Activated CD8-positive, alpha-beta T cell treated with anti-CD3 and anti-CD28 coated beads for 36 hours (primary cell): ENCODE data around the gene WNT9A. TPM values are rescaled to one million over a fixed set of nuclear protein-coding genes. Genes with fewer than 3 reads are reported as not detected.

ENCODE experiments used
- ATAC-seq: fragments of 200-7000 bp; cut with Tn5 transposase; one replicate; pipeline ENCODE4 v1.10.0; 2021; ENCODE audit warnings: mild to moderate bottlenecking, moderate library complexity
- CTCF ChIA-PET: fragments of 350-600 bp; sonication (Branson Sonifier 250); formaldehyde crosslinking; loops from one replicate; lab custom pipeline; 2021; ENCODE audit warnings: antibody characterized with exemption; lab: Charles Lee
- POLR2A ChIA-PET: fragments of 350-600 bp; sonication (Branson Sonifier 250); formaldehyde crosslinking; loops from one replicate; lab custom pipeline; 2021; ENCODE audit warnings: antibody characterized with exemption; lab: Charles Lee
- DNase-seq: peaks from one replicate; pipeline ENCODE4 v3.0.0-alpha.2; 2020
- H3K27ac Mint-ChIP-seq: one replicate; pipeline ENCODE4 v1.8.0; 2021; ENCODE audit warnings: mild to moderate bottlenecking, mixed read lengths
- H3K27me3 Mint-ChIP-seq: one replicate; pipeline ENCODE4 v1.8.0; 2021; ENCODE audit warnings: mixed read lengths
- H3K36me3 Mint-ChIP-seq: one replicate; pipeline ENCODE4 v1.8.0; 2021; ENCODE audit warnings: low read depth, mixed read lengths
- H3K4me1 Mint-ChIP-seq: one replicate; pipeline ENCODE4 v1.8.0; 2021; ENCODE audit warnings: low read depth, mixed read lengths
- H3K4me3 Mint-ChIP-seq: one replicate; pipeline ENCODE4 v1.8.0; 2021; ENCODE audit warnings: mild to moderate bottlenecking, moderate library complexity, mixed read lengths
- H3K9me3 Mint-ChIP-seq: one replicate; pipeline ENCODE4 v1.8.0; 2021; ENCODE audit warnings: mixed read lengths
- CTCF ChIP-seq: fragments of 200-600 bp; IDR thresholded peaks from one replicate; pipeline ENCODE4 v1.8.0; 2022; ENCODE audit warnings: antibody characterized with exemption, mild to moderate bottlenecking
- intact Hi-C: fragments of 100-400 bp; cut with micrococcal nuclease; formaldehyde crosslinking; loops from one replicate; pipeline ENCODE4 v1.10.0; 2022
- total RNA-seq, 2 experiments: library from RNA; stranded (reverse); gene quantifications; one replicate each; pipeline ENCODE4 v1.2.3, GENCODE V29; 2021

Gene WNT9A
- total RNA-seq, 2 experiments from 2014 or later = not detected

- POLR2A ChIA-PET = no interaction called here
- TF ChIP-seq CTCF = no peak
- no peaks in the 10 kb centered on the region for H3K9me3 Mint-ChIP-seq
- ATAC-seq (no peak), DNase-seq (no peak)
- no peak overlapping the region for H3K27ac Mint-ChIP-seq
- CTCF ChIA-PET = no interaction called here
- H3K4me1 Mint-ChIP-seq = peaks cover 2% of the 10 kb centered on the region
- no peaks in the 10 kb centered on the region for H3K27me3 Mint-ChIP-seq
- intact Hi-C loops = no loop called here
- no peaks in the 10 kb centered on the region for H3K36me3 Mint-ChIP-seq
- H3K4me3 Mint-ChIP-seq = no peak overlapping the region
Observed at GRCh38 chr1:227905573-227906487, 41.9 kb downstream of the WNT9A start.

DNA sequence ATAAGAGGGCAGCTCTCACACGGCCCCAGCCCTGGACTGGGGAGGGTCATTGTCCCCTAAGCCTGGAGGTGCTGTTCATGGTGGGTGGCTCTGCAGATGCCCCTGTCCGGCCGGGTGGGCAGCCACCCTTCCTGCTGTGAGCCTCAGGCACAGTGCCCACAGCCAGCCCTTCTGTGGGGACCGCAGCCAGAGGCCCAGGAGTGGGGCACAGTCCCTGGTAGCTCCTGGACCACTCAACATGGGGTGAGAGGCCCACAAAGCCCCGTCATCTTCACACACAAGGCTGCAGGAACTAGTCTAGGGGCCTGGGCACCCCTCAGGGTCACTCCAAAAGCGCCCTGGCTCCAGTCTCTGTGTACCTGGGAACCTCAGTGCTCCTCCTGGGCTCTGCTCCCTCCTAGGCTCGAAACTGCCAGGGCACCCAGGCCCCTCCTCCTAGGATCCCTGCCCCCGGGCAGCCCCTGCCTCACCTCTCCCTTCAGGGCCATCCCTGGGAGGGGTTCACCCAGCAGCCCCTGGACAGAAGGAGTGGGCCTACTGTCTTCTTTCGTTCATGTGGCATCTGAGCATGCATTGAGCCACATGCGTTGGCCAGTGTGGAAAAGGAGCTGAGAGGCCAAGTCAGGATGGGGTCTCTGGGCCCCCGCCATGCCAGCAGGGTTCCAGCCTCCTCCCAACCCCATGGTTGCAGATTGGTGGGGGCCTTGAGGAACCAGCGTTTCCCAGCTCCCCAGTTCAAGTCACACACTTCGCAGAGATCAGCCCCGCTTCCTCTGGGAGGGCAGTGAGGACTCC is 43.0 kb downstream of the WNT9A start:
- no peaks in the 10 kb centered on the region for H3K27me3 Mint-ChIP-seq
- TF ChIP-seq CTCF = no peak
- peaks cover 2% of the 10 kb centered on the region for H3K4me1 Mint-ChIP-seq
- no peak overlapping the region for H3K27ac Mint-ChIP-seq
- intact Hi-C loops = no loop called here
- no peak for DNase-seq
- ChIA-PET CTCF (no interaction called here), POLR2A (no interaction called here)
- no peak overlapping the region for H3K4me3 Mint-ChIP-seq
- H3K9me3 Mint-ChIP-seq = no peaks in the 10 kb centered on the region
- ATAC-seq = no peak
- H3K36me3 Mint-ChIP-seq = no peaks in the 10 kb centered on the region

- Mint-ChIP-seq H3K27ac (no peak overlapping the region), H3K27me3 (no peaks in the 10 kb centered on the region), H3K4me1 (peaks cover 2% of the 10 kb centered on the region), H3K4me3 (no peak overlapping the region), H3K36me3 (no peaks in the 10 kb centered on the region), H3K9me3 (no peaks in the 10 kb centered on the region)
- intact Hi-C loops = no loop called here
- no peak for TF ChIP-seq CTCF
- ChIA-PET CTCF (no interaction called here), POLR2A (no interaction called here)
- DNase-seq (no peak), ATAC-seq (no peak)
Observed at GRCh38 chr1:227903614-227904501, 43.9 kb downstream of the WNT9A start.

- POLR2A ChIA-PET = no interaction called here
- intact Hi-C loops = no loop called here
- H3K36me3 Mint-ChIP-seq = no peaks in the 10 kb centered on the region
- H3K27me3 Mint-ChIP-seq = no peaks in the 10 kb centered on the region
- H3K4me3 Mint-ChIP-seq = no peak overlapping the region
- no peak for TF ChIP-seq CTCF
- no peak overlapping the region for H3K27ac Mint-ChIP-seq
- CTCF ChIA-PET = no interaction called here
- DNase-seq = no peak
- no peak for ATAC-seq
- H3K9me3 Mint-ChIP-seq = no peaks in the 10 kb centered on the region
- peaks cover 6% of the 10 kb centered on the region for H3K4me1 Mint-ChIP-seq
Observed at GRCh38 chr1:227903061-227903521, 44.6 kb downstream of the WNT9A start.
